GM12878 (cell line): ENCODE data around the gene ABHD11. TPM values are rescaled to one million over a fixed set of nuclear protein-coding genes. Genes with fewer than 3 reads are reported as not detected.

Source experiments
- ATAC-seq: fragments of 200-7000 bp; cut with Tn5 transposase; 3 replicates; pipeline ENCODE4 v1.9.1; 2020; ENCODE audit warnings: mild to moderate bottlenecking, moderate library complexity
- BruUV-seq: library from RNA; stranded (reverse); fragments of 400-500 nt; replicated peaks from 2 replicates; lab custom pipeline; 2021; lab: Mats Ljungman, UMichigan
- CTCF ChIA-PET: fragments of 300-600 bp; sonication (Branson Sonifier 250); formaldehyde crosslinking; extraction: SDS; loops from one replicate; lab custom pipeline; 2021; ENCODE audit warnings: inconsistent platforms; lab: Yijun Ruan, JAX
- POLR2A ChIA-PET: fragments of 350-600 bp; formaldehyde crosslinking; extraction: SDS; loops from one replicate; lab custom pipeline; 2021; ENCODE audit warnings: inconsistent platforms; lab: Charles Lee
- RAD21 ChIA-PET: fragments of 300-600 bp; sonication (Branson Sonifier 250); formaldehyde crosslinking; loops from one replicate; lab custom pipeline; 2023; ENCODE audit warnings: antibody characterized with exemption; ENCODE audit not compliant: unreplicated experiment; lab: Charles Lee
- SMC1A ChIA-PET: fragments of 300-600 bp; sonication (Branson Sonifier 250); formaldehyde crosslinking; loops from one replicate; lab custom pipeline; 2023; ENCODE audit not compliant: unreplicated experiment, uncharacterized antibody; lab: Charles Lee
- DNase-seq: peaks from one replicate; pipeline ENCODE4 v3.0.0-alpha.2; 2011; ENCODE audit warnings: low read depth, low spot score
- FAIRE-seq: peaks from 3 replicates; lab custom pipeline; 2011; peaks lifted over from hg19 to GRCh38; lab: Jason Lieb, UNC
- H2AFZ ChIP-seq: 2 replicates; pipeline ENCODE4 v1.6.0; 2011; ENCODE audit warnings: low read depth, low read length, control low read depth; ENCODE audit not compliant: control insufficient read depth
- H3K27ac ChIP-seq: 2 replicates; pipeline ENCODE4 v1.5.1; 2011; ENCODE audit warnings: control low read depth; ENCODE audit not compliant: control insufficient read depth, insufficient read depth
- H3K27me3 ChIP-seq, 2 experiments: replicated peaks in 1 of 2; 2 replicates each; pipeline versions ENCODE4 v1.6.0 to v1.6.1; 2011; ENCODE audit warnings: low read length in 1 of 2; ENCODE audit not compliant: control insufficient read depth in 2 of 2, insufficient read depth in 2 of 2
- H3K36me3 ChIP-seq, 2 experiments: 2 replicates each; pipeline ENCODE4 v1.5.1; 2011; ENCODE audit warnings: low read length in 1 of 2; ENCODE audit not compliant: control insufficient read depth in 2 of 2, insufficient read depth in 2 of 2
- H3K4me1 ChIP-seq: 2 replicates; pipeline ENCODE4 v1.6.1; 2011; ENCODE audit warnings: mild to moderate bottlenecking, low read length, moderate library complexity, mixed read lengths; ENCODE audit not compliant: control insufficient read depth, insufficient read depth
- H3K4me2 ChIP-seq: 2 replicates; pipeline ENCODE4 v1.6.0; 2011; ENCODE audit warnings: control low read depth; ENCODE audit not compliant: control insufficient read depth, insufficient read depth
- H3K4me3 ChIP-seq: fragments of 200-600 bp; sonication (generic); 2 replicates; pipeline ENCODE4 v1.5.1; 2016
- H3K79me2 ChIP-seq: 2 replicates; pipeline ENCODE4 v1.6.0; 2011; ENCODE audit warnings: low read length; ENCODE audit not compliant: control insufficient read depth, insufficient read depth
- H3K9ac ChIP-seq: 2 replicates; pipeline ENCODE4 v1.8.0; 2011; ENCODE audit warnings: low read length, control low read depth, mixed read lengths; ENCODE audit not compliant: control insufficient read depth, insufficient read depth
- H3K9me3 ChIP-seq: replicated peaks from 3 replicates; pipeline ENCODE4 v1.5.1; 2011; ENCODE audit warnings: mild to moderate bottlenecking, low read length; ENCODE audit not compliant: control insufficient read depth, insufficient read depth
- H4K20me1 ChIP-seq: 2 replicates; pipeline ENCODE4 v1.6.0; 2011; ENCODE audit not compliant: control insufficient read depth, insufficient read depth
- BHLHE40 ChIP-seq, 2 experiments: fragments of 450-650 bp in 1 of 2; IDR thresholded peaks; 2 replicates each; pipeline ENCODE4 v1.6.1; 2011 to 2017; ENCODE audit warnings: low read depth in 2 of 2, borderline replicate concordance in 1 of 2, improper control_type of control experiment in 1 of 2, low read length in 1 of 2, mild to moderate bottlenecking in 1 of 2
- BRCA1 ChIP-seq: IDR thresholded peaks from 2 replicates; pipeline ENCODE4 v1.6.1; 2011; ENCODE audit warnings: low read depth, low read length, improper control_type of control experiment
- CBX3 ChIP-seq: fragments of 200-600 bp; sonication (generic); IDR thresholded peaks from 2 replicates; pipeline ENCODE4 v1.6.1; 2016; ENCODE audit warnings: low read depth, borderline replicate concordance
- CHD1 ChIP-seq: IDR thresholded peaks from 2 replicates; pipeline ENCODE4 v1.6.1; 2012; ENCODE audit warnings: low read depth, low read length, improper control_type of control experiment
- CHD4 ChIP-seq: fragments of 200-600 bp; sonication (generic); IDR thresholded peaks from 2 replicates; pipeline ENCODE4 v1.6.1; 2016; ENCODE audit warnings: mild to moderate bottlenecking
- CREB1 ChIP-seq: IDR thresholded peaks from 2 replicates; pipeline ENCODE4 v1.6.1; 2012; ENCODE audit warnings: low read depth, mild to moderate bottlenecking, inconsistent platforms
- GABPA ChIP-seq: IDR thresholded peaks from 2 replicates; pipeline ENCODE4 v1.6.1; 2014; ENCODE audit warnings: antibody characterized with exemption, low read depth, mild to moderate bottlenecking, inconsistent platforms
- KDM1A ChIP-seq: fragments of 200-600 bp; sonication (generic); IDR thresholded peaks from 2 replicates; pipeline ENCODE4 v1.6.1; 2016; ENCODE audit warnings: borderline replicate concordance
- KLF5 ChIP-seq: fragments of 450-650 bp; IDR thresholded peaks from 2 replicates; pipeline ENCODE4 v1.6.1; 2014; ENCODE audit warnings: mild to moderate bottlenecking; ENCODE audit not compliant: partially characterized antibody
- MTA2 ChIP-seq: fragments of 450-650 bp; IDR thresholded peaks from 2 replicates; pipeline ENCODE4 v1.6.1; 2016; ENCODE audit warnings: low read depth, mild to moderate bottlenecking, moderate library complexity
- RBBP5 ChIP-seq: fragments of 200-600 bp; sonication (generic); conservative IDR thresholded peaks from 2 replicates; pipeline ENCODE4 v1.6.1; 2016
- RCOR1 ChIP-seq: conservative IDR thresholded peaks from 2 replicates; pipeline ENCODE4 v1.6.1; 2012; ENCODE audit warnings: low read depth, low read length, improper control_type of control experiment
- RELA ChIP-seq: fragments of 450-650 bp; IDR thresholded peaks from 2 replicates; pipeline ENCODE4 v1.8.0; 2014; ENCODE audit warnings: borderline replicate concordance; ENCODE audit not compliant: partially characterized antibody
- REST ChIP-seq: IDR thresholded peaks from 2 replicates; pipeline ENCODE4 v1.6.1; 2012; ENCODE audit warnings: mild to moderate bottlenecking, low read depth, low read length
- SREBF2 ChIP-seq: IDR thresholded peaks from 2 replicates; pipeline ENCODE4 v1.6.1; 2012; ENCODE audit warnings: mild to moderate bottlenecking, low read length
- USF2 ChIP-seq: IDR thresholded peaks from 2 replicates; pipeline ENCODE4 v1.6.1; 2011; ENCODE audit warnings: low read depth, low read length, improper control_type of control experiment, borderline replicate concordance
- ZNF24 ChIP-seq: fragments of 450-650 bp; IDR thresholded peaks from 2 replicates; pipeline ENCODE4 v1.6.1; 2017; ENCODE audit warnings: antibody characterized with exemption, mild to moderate bottlenecking
- ZNF592 ChIP-seq: fragments of 450-650 bp; IDR thresholded peaks from 2 replicates; pipeline ENCODE4 v1.6.1; 2017; ENCODE audit warnings: mild to moderate bottlenecking, moderate library complexity
- WGBS: methylation state at CpG from one replicate; pipeline ENCODE4 v1.1.6; 2016; ENCODE audit warnings: low lambda C conversion rate; ENCODE audit not compliant: insufficient replicate concordance, insufficient coverage; ENCODE audit errors: missing lambda C conversion rate; 5-methylcytosine and 5-hydroxymethylcytosine counted together
- in situ Hi-C: fragments of 300-500 bp; cut with MboI; formaldehyde crosslinking; loops from 9 replicates; pipeline ENCODE4 v1.14.3; 2018; ENCODE audit warnings: mixed read lengths
- intact Hi-C: fragments of 100-400 bp; cut with micrococcal nuclease; formaldehyde crosslinking; loops from one replicate; pipeline ENCODE4 v1.14.2; 2022; ENCODE audit not compliant: unreplicated experiment
- polyA plus RNA-seq, 11 experiments: library from polyadenylated mRNA; depleted of rRNA in 4 of 11; unstranded in 6 of 11; stranded (reverse) in 5 of 11; fragments of >200 nt; fragmentation: Nextera tagmentation in 4 of 11; fragmentation: Illumina TruSeq in 1 of 11; extraction: Ambion mirVana in 4 of 11; extraction: Trizol in 1 of 11; gene quantifications; 1 replicate in 1 of 11; 2 replicates in 10 of 11; pipeline versions ENCODE4 v1.2.1 to v1.2.3, GENCODE V29; 2011 to 2016; ENCODE audit warnings: inconsistent platforms in 2 of 11, missing spikeins in 2 of 11, low read depth in 1 of 11
- total RNA-seq, 4 experiments: library from RNA; depleted of rRNA in 3 of 4; stranded (reverse); fragments of >200 nt in 3 of 4; fragmentation: Illumina TruSeq in 1 of 4; extraction: Trizol in 1 of 4; gene quantifications; 2 replicates each; pipeline versions ENCODE4 v1.2.1 to v1.2.3, GENCODE V29; 2013 to 2021

Gene ABHD11
- total and polyA plus RNA-seq, 10 of the 15 experiments (the other 5 are each of a cell fraction or from before 2014, with no cell fraction given): 2.8 to 24.8 (median 10.1) TPM

GRCh38 chr7:73746378-73746777 lies 7.8 kb upstream of the ABHD11 start:
- WGBS: 98% methylated on average over 4 of the region's 4 CpGs
- no peaks in the 10 kb centered on the region for H3K4me1 ChIP-seq
- no peak overlapping the region for H3K27ac ChIP-seq
- ATAC-seq (no peak), DNase-seq (no peak), FAIRE-seq (no peak)
- no peak overlapping the region for H2AFZ ChIP-seq
- H3K27me3 ChIP-seq: no peaks in the 10 kb centered on the region
- no peak overlapping the region for H3K4me3 ChIP-seq
- BruUV-seq: no TSS peak
- in situ Hi-C loops (no loop called here), intact Hi-C loops (no loop called here)
- SMC1A ChIA-PET: no interaction called here
- CTCF ChIA-PET: interaction anchor here (3.4 kb wide), 1 partner anchor 11 kb away, joined by 11 read pairs; no protein-coding TSS in a partner anchor
- no peaks in the 10 kb centered on the region for H4K20me1 ChIP-seq
- RAD21 ChIA-PET: interaction anchor here (1.2 kb wide), 1 partner anchor 109 kb away, joined by 4 read pairs; no protein-coding TSS in a partner anchor
- H3K9me3 ChIP-seq: no peaks in the 10 kb centered on the region
- no peak overlapping the region for H3K4me2 ChIP-seq
- H3K9ac ChIP-seq: no peak overlapping the region
- H3K79me2 ChIP-seq: no peaks in the 10 kb centered on the region
- POLR2A ChIA-PET: interaction anchor here (0.7 kb wide), 1 partner anchor 86 kb away, joined by 3 read pairs; no protein-coding TSS in a partner anchor
- H3K36me3 ChIP-seq: no peaks in the 10 kb centered on the region
- TF ChIP-seq CBX3 (no peak), KLF5 (no peak), USF2 (no peak), CHD4 (no peak), MTA2 (no peak), CHD1 (no peak), SREBF2 (no peak), BRCA1 (no peak), CREB1 (no peak), ZNF24 (no peak), GABPA (no peak), RBBP5 (no peak), RCOR1 (no peak), KDM1A (no peak), BHLHE40 (IDR thresholded peaks at IDR 0.05; ENCODE audit: borderline replicate concordance in 1 of 2, low read depth in 2 of 2, low read length in 1 of 2) (no peak), ZNF592 (no peak), RELA (no peak), REST (no peak)
